ENCODE data around the gene DBNL.
A peak's percentile ranks its signal among the peaks of the same experiment; 100 is the strongest.

DBNL gene

GRCh38 chr7:44100458-44101302 is 56.2 kb downstream of the DBNL start:
- DNase-seq: no peak

- DNase-seq: no peak
Observed at GRCh38 chr7:44101303-44101965, 56.9 kb downstream of the DBNL start.

GRCh38 chr7:44101966-44102845 is 57.7 kb downstream of the DBNL start:
- DNase-seq: no peak

- DNase-seq: no peak
Observed at GRCh38 chr7:44102846-44103565, 58.5 kb downstream of the DBNL start.

- no peak for DNase-seq
Observed at GRCh38 chr7:44103566-44103922, 59.0 kb downstream of the DBNL start.

- peak; percentile 39 for DNase-seq
Observed at GRCh38 chr7:44103923-44104859, 59.7 kb downstream of the DBNL start, which contains the start of gene AEBP1. TSS of gene AEBP1 (plus strand) at chr7:44104345. CDS start at chr7:44104666, 321 bp downstream.

- no peak for DNase-seq
Observed at GRCh38 chr7:44104860-44105771, 60.6 kb downstream of the DBNL start.

GRCh38 chr7:44105832-44106231 is 61.3 kb downstream of the DBNL start:
- no peak for DNase-seq

- no peak for DNase-seq
Observed at GRCh38 chr7:44106311-44107065, 62.0 kb downstream of the DBNL start.

- DNase-seq: no peak
Observed at GRCh38 chr7:44107116-44107960, 62.8 kb downstream of the DBNL start.

- no peak for DNase-seq
Observed at GRCh38 chr7:44107961-44108767, 63.7 kb downstream of the DBNL start.

GRCh38 chr7:44108768-44109750 is 64.6 kb downstream of the DBNL start:
- DNase-seq: no peak

GRCh38 chr7:44109991-44110390 is 65.5 kb downstream of the DBNL start:
- DNase-seq: no peak

- DNase-seq: no peak
Observed at GRCh38 chr7:44110719-44111635, 66.5 kb downstream of the DBNL start.

Data from CD4-positive, alpha-beta T cell treated with Interferon gamma for 1 hour (primary cell).